Measurements from ENCODE around the gene CD248.
"Not testable (repeated sequence)": the region's sequence is repeated elsewhere in the genome, so short reads cannot be mapped to it uniquely, and the experiment has no call there.

Gene CD248

DNA sequence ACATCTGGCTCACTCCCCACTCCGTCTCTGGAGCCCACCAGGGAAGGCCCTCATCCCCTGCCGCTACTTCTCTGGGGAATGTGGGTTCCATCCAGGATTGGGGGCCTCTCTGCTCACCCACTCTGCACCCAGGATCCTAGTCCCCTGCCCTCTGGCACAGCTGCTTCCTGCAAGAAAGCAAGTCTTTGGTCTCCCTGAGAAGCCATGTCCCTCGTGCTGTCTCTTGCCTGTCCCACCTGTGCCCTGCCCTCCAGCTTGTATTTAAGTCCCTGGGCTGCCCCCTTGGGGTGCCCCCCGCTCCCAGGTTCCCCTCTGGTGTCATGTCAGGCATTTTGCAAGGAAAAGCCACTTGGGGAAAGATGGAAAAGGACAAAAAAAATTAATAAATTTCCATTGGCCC lies 39.8 kb downstream of the CD248 start:
- DNase-seq (ENCODE audit: low read depth in 2 of 3, low spot score in 1 of 3), result not testable (repeated sequence)

DNA sequence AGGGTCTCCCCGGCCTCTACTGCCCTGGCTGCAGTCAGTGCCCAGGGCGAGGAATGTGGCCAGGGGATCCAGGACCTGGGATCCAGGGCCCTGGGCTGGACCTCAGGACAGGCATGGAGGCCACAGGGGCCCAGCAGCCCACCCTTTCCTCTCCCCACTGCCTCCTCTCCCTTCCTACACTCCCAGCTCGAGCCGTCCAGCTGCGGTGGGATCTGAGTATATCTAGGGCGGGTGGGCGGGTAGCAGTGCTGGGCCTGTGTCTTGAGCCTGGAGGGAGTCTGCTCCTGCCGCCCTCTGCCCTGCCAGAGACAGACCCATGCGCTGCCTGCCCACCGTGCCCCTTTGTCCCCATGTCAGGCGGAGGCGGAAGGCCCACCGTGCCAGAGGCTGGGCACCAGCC lies 40.2 kb downstream of the CD248 start:
- DNase-seq (ENCODE audit: low read depth in 2 of 3, low spot score in 1 of 3), result not testable (repeated sequence)

DNA sequence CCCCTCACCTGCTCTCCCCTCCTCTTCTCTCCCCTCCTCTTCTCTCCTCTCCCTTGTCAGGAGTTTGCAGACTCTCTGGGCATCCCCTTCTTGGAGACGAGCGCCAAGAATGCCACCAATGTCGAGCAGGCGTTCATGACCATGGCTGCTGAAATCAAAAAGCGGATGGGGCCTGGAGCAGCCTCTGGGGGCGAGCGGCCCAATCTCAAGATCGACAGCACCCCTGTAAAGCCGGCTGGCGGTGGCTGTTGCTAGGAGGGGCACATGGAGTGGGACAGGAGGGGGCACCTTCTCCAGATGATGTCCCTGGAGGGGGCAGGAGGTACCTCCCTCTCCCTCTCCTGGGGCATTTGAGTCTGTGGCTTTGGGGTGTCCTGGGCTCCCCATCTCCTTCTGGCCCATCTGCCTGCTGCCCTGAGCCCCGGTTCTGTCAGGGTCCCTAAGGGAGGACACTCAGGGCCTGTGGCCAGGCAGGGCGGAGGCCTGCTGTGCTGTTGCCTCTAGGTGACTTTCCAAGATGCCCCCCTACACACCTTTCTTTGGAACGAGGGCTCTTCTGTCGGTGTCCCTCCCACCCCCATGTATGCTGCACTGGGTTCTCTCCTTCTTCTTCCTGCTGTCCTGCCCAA lies 40.7 kb downstream of the CD248 start:
- no peak for DNase-seq (ENCODE audit: low read depth in 2 of 3, low spot score in 1 of 3)

DNA sequence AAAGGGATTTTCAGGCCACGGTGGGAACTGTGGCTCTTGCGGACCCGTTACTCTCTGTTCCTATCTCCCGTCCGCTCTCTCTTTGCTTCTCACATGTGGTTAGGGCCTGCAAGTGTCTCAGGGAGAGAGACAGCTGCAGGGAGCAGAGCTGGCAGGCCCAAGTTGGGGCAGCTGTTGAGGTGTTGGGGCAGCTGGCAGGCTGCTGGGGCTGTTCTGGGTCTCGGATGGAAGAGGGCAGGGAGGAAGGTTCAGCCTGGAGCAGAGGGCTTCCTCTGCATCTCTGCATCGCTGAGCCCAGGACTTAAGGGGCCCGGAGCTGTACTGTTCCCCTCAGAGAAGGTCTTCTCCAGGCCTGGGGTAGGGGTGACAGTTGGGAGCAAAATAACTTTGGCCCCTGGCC lies 41.4 kb downstream of the CD248 start:
- no peak for DNase-seq (ENCODE audit: low read depth in 2 of 3, low spot score in 1 of 3)

DNA sequence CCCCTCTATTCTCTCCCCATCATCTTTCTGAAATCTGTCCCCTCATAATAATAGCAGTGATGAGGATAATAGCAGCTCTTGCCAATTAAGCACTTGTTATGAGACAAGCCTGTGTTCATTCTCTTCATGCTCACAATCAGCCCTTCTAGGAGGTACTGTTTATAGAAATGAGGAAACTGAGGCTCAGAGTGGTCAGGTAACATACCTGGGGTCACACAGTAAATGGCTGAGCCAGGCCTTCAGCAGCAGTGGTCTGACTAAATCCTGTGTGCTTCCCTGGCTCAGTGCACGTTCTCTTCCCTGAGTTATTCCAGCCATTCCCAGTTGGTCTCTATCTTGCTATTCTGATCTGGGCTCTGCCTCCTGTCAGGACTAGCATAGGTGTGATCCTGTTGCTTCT lies 42.6 kb downstream of the CD248 start:
- DNase-seq (ENCODE audit: low read depth in 2 of 3, low spot score in 1 of 3), result no peak

DNA sequence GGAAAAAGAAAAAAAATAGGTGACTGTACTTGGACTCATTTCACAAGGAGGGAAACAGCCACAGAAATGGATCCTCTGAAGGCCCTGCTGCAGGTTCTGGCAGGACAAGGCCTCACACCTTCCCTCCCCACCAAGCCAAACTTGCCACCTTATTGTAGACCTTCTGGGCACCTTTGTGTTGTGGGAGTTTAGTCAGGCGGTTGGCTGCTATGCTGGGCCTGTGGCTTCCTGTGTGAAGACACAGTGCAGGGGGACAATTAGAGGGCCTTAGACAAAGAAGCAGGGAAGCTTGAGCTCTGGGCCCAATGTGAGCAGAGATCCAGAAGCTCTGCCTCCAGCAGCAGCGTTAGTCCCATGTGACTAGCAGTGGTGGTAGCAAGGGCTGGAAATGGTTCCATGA lies 44.2 kb downstream of the CD248 start:
- no peak for DNase-seq (ENCODE audit: low read depth in 2 of 3, low spot score in 1 of 3)

DNA sequence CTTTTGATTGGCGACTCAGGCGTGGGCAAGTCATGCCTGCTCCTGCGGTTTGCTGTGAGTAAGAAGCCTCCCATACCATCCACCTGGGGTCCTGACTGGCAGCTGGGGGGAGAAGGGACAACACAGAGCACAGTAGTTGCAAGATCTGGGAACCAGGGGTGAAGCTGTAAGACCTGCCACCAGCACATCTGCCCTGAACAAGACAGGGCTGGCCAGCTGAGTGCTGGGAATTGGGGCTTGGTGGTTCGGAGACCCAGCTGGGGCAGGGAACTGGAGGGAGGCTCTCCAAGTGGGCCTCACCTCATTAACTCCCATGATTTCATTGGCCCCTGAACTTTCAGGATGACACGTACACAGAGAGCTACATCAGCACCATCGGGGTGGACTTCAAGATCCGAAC lies 45.0 kb downstream of the CD248 start:
- no peak for DNase-seq (ENCODE audit: low read depth in 2 of 3, low spot score in 1 of 3)

DNA sequence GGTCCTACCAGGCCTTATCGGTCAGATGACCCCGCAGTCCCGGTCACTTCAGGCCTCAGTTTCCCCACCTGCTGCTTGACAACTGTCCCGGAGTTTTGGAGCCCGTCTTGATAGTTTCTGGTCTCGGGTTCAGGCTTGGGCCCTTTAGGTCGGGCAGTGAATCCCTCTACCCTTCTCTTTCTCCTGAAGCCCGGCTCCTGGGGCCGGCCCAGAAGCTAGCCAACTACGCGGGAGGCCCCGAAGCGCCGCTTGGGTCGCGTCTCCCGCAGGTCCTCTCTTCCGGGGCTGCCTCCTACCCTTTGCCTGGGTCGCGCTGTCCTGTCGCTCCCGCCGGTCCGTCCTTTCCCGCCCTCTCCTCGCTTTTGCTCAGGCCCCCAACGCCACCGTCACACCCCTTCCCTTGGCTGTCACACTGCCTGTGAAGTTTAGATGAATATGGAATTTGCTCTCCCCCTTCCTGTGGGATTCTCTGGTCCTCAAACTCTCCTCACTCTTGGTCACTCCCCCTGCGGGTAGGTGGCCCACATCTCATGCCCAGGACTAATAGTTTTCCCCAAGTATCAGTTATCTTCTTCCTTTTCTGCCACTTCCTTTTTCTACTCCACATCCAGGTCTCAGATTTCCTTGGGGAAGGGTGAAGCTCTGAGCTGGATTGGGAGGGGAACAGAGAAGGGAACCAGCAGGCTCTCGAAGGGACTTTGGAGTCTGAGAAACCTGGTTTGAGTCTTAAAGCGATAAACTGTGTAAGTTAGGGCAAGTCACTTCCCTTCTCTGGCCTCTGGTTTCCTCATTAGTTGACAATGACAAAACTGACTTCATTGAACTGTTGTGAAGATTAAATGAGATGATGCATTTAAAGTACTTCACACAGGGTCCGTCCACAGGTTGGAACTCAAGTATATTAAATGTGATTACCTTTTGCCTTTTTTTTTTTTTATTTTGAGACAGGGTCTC lies 47.6 kb downstream of the CD248 start:
- DNase-seq (ENCODE audit: low read depth in 2 of 3, low spot score in 1 of 3), result no peak

DNA sequence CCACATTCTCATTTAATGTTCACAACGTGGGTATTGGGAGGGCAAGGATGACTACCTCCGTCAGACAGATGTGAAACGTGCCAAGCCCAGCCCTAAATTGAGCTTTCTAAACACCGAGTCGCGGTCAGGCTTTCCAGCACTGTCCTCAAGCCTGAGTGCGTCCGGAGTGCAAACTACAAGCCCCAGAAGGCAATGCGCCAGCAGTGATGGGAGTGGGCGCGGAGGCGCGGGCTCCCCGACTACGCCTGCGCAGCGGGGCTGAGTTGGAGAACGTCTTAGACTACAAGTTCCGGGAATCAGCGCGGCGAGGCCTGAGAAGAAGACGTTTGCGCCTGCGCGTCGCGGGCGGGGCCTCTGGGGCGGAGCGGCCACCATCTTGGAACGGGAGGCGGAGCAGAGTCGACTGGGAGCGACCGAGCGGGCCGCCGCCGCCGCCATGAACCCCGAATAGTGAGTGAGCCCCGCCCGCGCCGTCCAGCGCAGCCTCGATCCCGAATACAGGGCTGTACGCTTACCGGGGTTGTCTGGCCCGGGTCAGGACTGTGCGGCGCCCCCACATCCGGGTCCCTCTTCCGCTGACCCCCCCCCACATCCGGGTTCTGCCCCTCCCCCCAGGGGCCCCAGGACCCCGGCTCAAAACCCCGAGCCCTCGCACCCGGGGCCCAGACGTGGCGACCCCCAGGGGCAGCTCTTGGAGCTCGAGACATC lies 48.4 kb downstream of the CD248 start, which contains the start of gene RAB1B:
RAB1B (plus strand) TSS at position 396 of the 708 bp plus-strand sequence; CDS start at position 437, 41 bp downstream.
- DNase-seq (ENCODE audit: low read depth in 2 of 3, low spot score in 1 of 3), result peak; percentile 98 to 100 (median 100)

DNA sequence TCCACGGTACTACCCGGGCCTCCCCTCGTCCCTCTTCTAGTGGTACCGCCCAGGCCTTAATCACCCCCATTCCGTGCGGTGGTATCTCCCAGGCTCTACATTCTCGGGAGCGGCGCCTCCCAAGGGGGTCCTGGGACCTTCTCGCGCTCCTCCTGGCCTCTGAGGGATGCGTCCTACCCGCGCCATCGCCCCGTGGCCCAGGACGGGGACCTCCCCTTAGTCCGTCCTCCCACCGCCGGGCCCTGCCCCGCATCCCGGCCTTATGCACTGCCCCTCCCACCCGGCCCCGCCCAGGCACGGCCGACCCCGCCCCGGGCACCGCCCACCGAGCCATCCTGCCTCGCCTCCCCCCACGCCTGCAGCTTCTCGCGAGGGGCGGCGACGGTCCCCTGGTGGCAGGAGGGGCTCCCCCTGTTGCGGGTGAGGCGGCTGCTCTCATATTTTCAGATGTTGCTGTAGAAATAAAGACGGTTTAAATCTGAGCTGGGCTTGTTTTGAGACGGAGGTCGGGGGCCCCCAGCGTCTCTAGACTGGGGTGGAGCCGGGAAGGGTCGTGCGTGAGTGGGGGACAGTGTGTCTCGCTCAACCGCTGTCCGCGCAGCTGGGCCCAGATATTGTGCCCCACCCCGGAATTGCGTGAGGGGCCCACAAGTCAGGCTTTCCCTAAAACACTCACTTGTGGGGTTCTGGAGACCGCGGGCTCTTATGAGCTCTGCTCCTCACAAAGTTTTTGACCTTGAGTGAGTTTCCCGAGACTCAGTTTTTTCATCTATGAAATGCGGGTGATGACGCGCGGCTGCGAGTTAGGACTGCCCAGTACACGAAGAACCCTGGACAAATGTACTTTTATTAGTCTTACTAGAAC lies 49.2 kb downstream of the CD248 start:
- peak; percentile 82 to 86 (median 83) for DNase-seq (ENCODE audit: low read depth in 2 of 3, low spot score in 1 of 3)

DNA sequence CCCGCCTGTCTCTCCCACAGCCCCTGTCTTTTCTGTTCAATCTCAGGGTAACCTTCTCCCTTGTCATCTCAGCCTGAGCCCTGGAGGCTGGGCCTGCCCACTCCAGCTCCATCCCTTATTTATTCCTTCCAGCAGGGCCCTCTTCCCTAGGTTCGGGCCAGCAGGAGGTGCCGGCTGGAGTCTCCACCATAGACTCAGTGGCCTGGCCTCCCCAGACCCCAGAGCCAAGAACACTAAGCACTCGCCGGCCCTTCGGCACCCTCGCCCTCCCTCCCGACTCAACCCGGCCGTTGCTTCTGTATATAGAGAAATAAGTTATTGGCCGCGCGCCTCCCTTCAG lies 49.8 kb downstream of the CD248 start:
- no peak for DNase-seq (ENCODE audit: low read depth in 2 of 3, low spot score in 1 of 3)

DNA sequence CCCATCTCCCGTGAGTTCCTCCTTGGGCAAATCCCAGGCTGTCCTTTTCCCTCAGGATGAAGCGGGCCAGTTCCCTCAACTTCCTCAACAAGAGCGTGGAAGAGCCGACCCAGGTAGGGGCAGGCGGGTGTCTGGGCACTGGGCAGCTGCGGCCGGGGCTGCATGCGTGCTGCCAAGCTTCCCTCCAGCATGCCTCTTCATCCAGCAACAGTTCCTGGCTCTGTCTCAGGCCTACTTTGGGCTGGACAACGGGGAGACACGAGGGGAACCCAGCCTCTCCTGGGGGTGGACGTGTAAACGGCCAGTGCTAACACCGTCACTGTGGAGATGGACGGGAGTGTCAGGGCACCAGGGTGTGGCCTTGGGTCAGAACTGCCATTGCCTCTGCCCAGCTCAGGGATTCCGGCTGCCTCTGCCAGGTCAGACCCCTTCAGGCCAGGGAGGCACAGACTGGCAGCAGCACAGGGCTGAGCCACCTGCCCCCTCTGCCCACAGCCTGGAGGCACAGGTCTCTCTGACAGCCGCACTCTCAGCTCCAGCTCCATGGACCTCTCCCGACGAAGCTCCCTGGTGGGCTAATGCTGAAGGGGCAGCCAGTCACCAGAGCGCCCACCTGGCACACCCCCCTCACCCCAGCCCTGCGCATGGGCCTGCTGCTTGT lies 50.3 kb downstream of the CD248 start:
- DNase-seq (ENCODE audit: low read depth in 2 of 3, low spot score in 1 of 3), result no peak

DNA sequence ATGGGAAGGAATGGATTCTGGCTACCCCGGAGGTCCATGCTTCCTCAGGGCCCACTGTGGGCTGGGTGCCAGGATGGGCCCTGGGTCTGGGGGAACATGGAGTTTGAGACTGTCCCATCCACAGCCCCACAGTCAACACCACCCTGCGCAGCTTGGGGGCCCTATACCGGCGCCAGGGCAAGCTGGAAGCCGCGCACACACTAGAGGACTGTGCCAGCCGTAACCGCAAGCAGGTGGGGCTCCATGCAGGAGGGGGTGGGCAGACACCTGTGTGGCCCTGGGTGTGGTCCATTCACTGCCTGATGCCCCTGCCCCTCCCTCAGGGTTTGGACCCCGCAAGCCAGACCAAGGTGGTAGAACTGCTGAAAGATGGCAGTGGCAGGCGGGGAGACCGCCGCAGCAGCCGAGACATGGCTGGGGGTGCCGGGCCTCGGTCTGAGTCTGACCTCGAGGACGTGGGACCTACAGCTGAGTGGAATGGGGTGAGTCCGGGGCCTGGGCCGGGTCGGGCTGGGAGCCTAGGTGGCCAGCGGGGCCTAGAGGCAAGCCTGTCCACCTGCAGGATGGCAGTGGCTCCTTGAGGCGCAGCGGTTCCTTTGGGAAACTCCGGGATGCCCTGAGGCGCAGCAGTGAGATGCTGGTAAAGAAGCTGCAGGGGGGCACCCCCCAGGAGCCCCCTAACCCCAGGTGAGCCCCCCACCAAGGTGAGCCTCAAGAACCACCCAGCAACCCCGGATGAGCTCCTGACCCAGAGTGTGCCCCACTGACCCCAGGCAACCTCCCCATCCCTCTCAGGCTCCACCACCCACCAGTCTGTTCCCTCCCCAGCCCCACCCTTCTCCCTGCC lies 51.1 kb downstream of the CD248 start:
- no peak for DNase-seq (ENCODE audit: low read depth in 2 of 3, low spot score in 1 of 3)

DNA sequence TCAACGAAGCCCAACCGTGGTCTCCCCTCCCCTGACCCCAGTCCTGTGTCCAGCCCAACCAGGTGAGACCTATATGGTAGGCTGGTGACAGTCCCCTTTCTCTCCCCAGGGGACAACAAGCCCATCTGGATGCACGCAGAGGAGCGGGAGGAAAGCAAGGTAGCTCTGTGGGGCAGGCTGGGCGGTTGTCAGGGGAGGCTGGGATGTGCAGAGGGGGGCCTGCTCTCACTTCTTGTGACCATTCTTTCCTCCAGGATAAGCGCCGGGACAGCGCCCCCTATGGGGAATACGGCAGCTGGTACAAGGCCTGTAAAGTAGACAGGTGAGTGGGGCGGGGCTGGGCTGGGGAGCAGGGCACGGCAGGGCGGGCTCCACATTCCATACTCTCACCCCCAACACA lies 51.9 kb downstream of the CD248 start:
- DNase-seq (ENCODE audit: low read depth in 2 of 3, low spot score in 1 of 3), result peak in 2 of 3 donors; percentile 29 to 46
